GM12878 (cell line): ENCODE measurements around the gene TRPM3. TPM values are rescaled to one million over a fixed set of nuclear protein-coding genes. Genes with fewer than 3 reads are reported as not detected.

Experiments used
- ATAC-seq: fragments of 200-7000 bp; cut with Tn5 transposase; 3 replicates; pipeline ENCODE4 v1.9.1; 2020; ENCODE audit warnings: mild to moderate bottlenecking, moderate library complexity
- BruUV-seq: library from RNA; stranded (reverse); fragments of 400-500 nt; replicated peaks from 2 replicates; lab custom pipeline; 2021; lab: Mats Ljungman, UMichigan
- CTCF ChIA-PET: fragments of 300-600 bp; sonication (Branson Sonifier 250); formaldehyde crosslinking; extraction: SDS; loops from one replicate; lab custom pipeline; 2021; ENCODE audit warnings: inconsistent platforms; lab: Yijun Ruan, JAX
- POLR2A ChIA-PET: fragments of 350-600 bp; formaldehyde crosslinking; extraction: SDS; loops from one replicate; lab custom pipeline; 2021; ENCODE audit warnings: inconsistent platforms; lab: Charles Lee
- RAD21 ChIA-PET: fragments of 300-600 bp; sonication (Branson Sonifier 250); formaldehyde crosslinking; loops from one replicate; lab custom pipeline; 2023; ENCODE audit warnings: antibody characterized with exemption; ENCODE audit not compliant: unreplicated experiment; lab: Charles Lee
- SMC1A ChIA-PET: fragments of 300-600 bp; sonication (Branson Sonifier 250); formaldehyde crosslinking; loops from one replicate; lab custom pipeline; 2023; ENCODE audit not compliant: unreplicated experiment, uncharacterized antibody; lab: Charles Lee
- DNase-seq: peaks from one replicate; pipeline ENCODE4 v3.0.0-alpha.2; 2011; ENCODE audit warnings: low read depth, low spot score
- FAIRE-seq: peaks from 3 replicates; lab custom pipeline; 2011; peaks lifted over from hg19 to GRCh38; lab: Jason Lieb, UNC
- H2AFZ ChIP-seq: 2 replicates; pipeline ENCODE4 v1.6.0; 2011; ENCODE audit warnings: low read depth, low read length, control low read depth; ENCODE audit not compliant: control insufficient read depth
- H3K27ac ChIP-seq: 2 replicates; pipeline ENCODE4 v1.5.1; 2011; ENCODE audit warnings: control low read depth; ENCODE audit not compliant: control insufficient read depth, insufficient read depth
- H3K27me3 ChIP-seq, 2 experiments: replicated peaks in 1 of 2; 2 replicates each; pipeline versions ENCODE4 v1.6.0 to v1.6.1; 2011; ENCODE audit warnings: low read length in 1 of 2; ENCODE audit not compliant: control insufficient read depth in 2 of 2, insufficient read depth in 2 of 2
- H3K36me3 ChIP-seq, 2 experiments: 2 replicates each; pipeline ENCODE4 v1.5.1; 2011; ENCODE audit warnings: low read length in 1 of 2; ENCODE audit not compliant: control insufficient read depth in 2 of 2, insufficient read depth in 2 of 2
- H3K4me1 ChIP-seq: 2 replicates; pipeline ENCODE4 v1.6.1; 2011; ENCODE audit warnings: mild to moderate bottlenecking, low read length, moderate library complexity, mixed read lengths; ENCODE audit not compliant: control insufficient read depth, insufficient read depth
- H3K4me2 ChIP-seq: 2 replicates; pipeline ENCODE4 v1.6.0; 2011; ENCODE audit warnings: control low read depth; ENCODE audit not compliant: control insufficient read depth, insufficient read depth
- H3K4me3 ChIP-seq: fragments of 200-600 bp; sonication (generic); 2 replicates; pipeline ENCODE4 v1.5.1; 2016
- H3K79me2 ChIP-seq: 2 replicates; pipeline ENCODE4 v1.6.0; 2011; ENCODE audit warnings: low read length; ENCODE audit not compliant: control insufficient read depth, insufficient read depth
- H3K9ac ChIP-seq: 2 replicates; pipeline ENCODE4 v1.8.0; 2011; ENCODE audit warnings: low read length, control low read depth, mixed read lengths; ENCODE audit not compliant: control insufficient read depth, insufficient read depth
- H3K9me3 ChIP-seq: replicated peaks from 3 replicates; pipeline ENCODE4 v1.5.1; 2011; ENCODE audit warnings: mild to moderate bottlenecking, low read length; ENCODE audit not compliant: control insufficient read depth, insufficient read depth
- H4K20me1 ChIP-seq: 2 replicates; pipeline ENCODE4 v1.6.0; 2011; ENCODE audit not compliant: control insufficient read depth, insufficient read depth
- CBX5 ChIP-seq: sonication (generic); IDR thresholded peaks from 2 replicates; pipeline ENCODE4 v1.6.1; 2016; ENCODE audit warnings: low read depth, moderate library complexity, mild to moderate bottlenecking, inconsistent platforms
- CHD4 ChIP-seq: fragments of 200-600 bp; sonication (generic); IDR thresholded peaks from 2 replicates; pipeline ENCODE4 v1.6.1; 2016; ENCODE audit warnings: mild to moderate bottlenecking
- CREB1 ChIP-seq: IDR thresholded peaks from 2 replicates; pipeline ENCODE4 v1.6.1; 2012; ENCODE audit warnings: low read depth, mild to moderate bottlenecking, inconsistent platforms
- KAT2A ChIP-seq: conservative IDR thresholded peaks from 2 replicates; pipeline ENCODE4 v1.6.1; 2011; ENCODE audit warnings: low read depth, low read length; ENCODE audit not compliant: control insufficient read depth
- ZBTB40 ChIP-seq: fragments of 450-650 bp; IDR thresholded peaks from 2 replicates; pipeline ENCODE4 v1.6.1; 2016; ENCODE audit warnings: mild to moderate bottlenecking, moderate library complexity, borderline replicate concordance
- ZNF274 ChIP-seq: IDR thresholded peaks from one replicate; pipeline ENCODE4 v1.8.0; 2011; ENCODE audit not compliant: insufficient read length, insufficient read depth
- WGBS: methylation state at CpG from one replicate; pipeline ENCODE4 v1.1.6; 2016; ENCODE audit warnings: low lambda C conversion rate; ENCODE audit not compliant: insufficient replicate concordance, insufficient coverage; ENCODE audit errors: missing lambda C conversion rate; 5-methylcytosine and 5-hydroxymethylcytosine counted together
- in situ Hi-C: fragments of 300-500 bp; cut with MboI; formaldehyde crosslinking; loops from 9 replicates; pipeline ENCODE4 v1.14.3; 2018; ENCODE audit warnings: mixed read lengths
- intact Hi-C: fragments of 100-400 bp; cut with micrococcal nuclease; formaldehyde crosslinking; loops from one replicate; pipeline ENCODE4 v1.14.2; 2022; ENCODE audit not compliant: unreplicated experiment
- polyA plus RNA-seq, 11 experiments: library from polyadenylated mRNA; depleted of rRNA in 4 of 11; unstranded in 6 of 11; stranded (reverse) in 5 of 11; fragments of >200 nt; fragmentation: Nextera tagmentation in 4 of 11; fragmentation: Illumina TruSeq in 1 of 11; extraction: Ambion mirVana in 4 of 11; extraction: Trizol in 1 of 11; gene quantifications; 1 replicate in 1 of 11; 2 replicates in 10 of 11; pipeline versions ENCODE4 v1.2.1 to v1.2.3, GENCODE V29; 2011 to 2016; ENCODE audit warnings: inconsistent platforms in 2 of 11, missing spikeins in 2 of 11, low read depth in 1 of 11
- total RNA-seq, 4 experiments: library from RNA; depleted of rRNA in 3 of 4; stranded (reverse); fragments of >200 nt in 3 of 4; fragmentation: Illumina TruSeq in 1 of 4; extraction: Trizol in 1 of 4; gene quantifications; 2 replicates each; pipeline versions ENCODE4 v1.2.1 to v1.2.3, GENCODE V29; 2013 to 2021
- TF ChIP-seq, protein P1 (sequence below): fragments of 450-650 bp; IDR thresholded peaks from 2 replicates; pipeline ENCODE4 v1.6.1; 2017; ENCODE audit warnings: mild to moderate bottlenecking, moderate library complexity
- TF ChIP-seq, protein P2 (sequence below): IDR thresholded peaks from 2 replicates; pipeline ENCODE4 v1.6.1; 2011; ENCODE audit warnings: low read depth, mild to moderate bottlenecking, low read length, moderate library complexity, borderline replicate concordance; ENCODE audit errors: extremely low read depth

The TRPM3 gene
- total and polyA plus RNA-seq, 10 of the 15 experiments (the other 5 are each of a cell fraction or from before 2014, with no cell fraction given): not detected

GRCh38 chr9:70817311-70817710, 304.1 kb downstream of the TRPM3 start (continued):
- TF ChIP-seq, protein P1, sequence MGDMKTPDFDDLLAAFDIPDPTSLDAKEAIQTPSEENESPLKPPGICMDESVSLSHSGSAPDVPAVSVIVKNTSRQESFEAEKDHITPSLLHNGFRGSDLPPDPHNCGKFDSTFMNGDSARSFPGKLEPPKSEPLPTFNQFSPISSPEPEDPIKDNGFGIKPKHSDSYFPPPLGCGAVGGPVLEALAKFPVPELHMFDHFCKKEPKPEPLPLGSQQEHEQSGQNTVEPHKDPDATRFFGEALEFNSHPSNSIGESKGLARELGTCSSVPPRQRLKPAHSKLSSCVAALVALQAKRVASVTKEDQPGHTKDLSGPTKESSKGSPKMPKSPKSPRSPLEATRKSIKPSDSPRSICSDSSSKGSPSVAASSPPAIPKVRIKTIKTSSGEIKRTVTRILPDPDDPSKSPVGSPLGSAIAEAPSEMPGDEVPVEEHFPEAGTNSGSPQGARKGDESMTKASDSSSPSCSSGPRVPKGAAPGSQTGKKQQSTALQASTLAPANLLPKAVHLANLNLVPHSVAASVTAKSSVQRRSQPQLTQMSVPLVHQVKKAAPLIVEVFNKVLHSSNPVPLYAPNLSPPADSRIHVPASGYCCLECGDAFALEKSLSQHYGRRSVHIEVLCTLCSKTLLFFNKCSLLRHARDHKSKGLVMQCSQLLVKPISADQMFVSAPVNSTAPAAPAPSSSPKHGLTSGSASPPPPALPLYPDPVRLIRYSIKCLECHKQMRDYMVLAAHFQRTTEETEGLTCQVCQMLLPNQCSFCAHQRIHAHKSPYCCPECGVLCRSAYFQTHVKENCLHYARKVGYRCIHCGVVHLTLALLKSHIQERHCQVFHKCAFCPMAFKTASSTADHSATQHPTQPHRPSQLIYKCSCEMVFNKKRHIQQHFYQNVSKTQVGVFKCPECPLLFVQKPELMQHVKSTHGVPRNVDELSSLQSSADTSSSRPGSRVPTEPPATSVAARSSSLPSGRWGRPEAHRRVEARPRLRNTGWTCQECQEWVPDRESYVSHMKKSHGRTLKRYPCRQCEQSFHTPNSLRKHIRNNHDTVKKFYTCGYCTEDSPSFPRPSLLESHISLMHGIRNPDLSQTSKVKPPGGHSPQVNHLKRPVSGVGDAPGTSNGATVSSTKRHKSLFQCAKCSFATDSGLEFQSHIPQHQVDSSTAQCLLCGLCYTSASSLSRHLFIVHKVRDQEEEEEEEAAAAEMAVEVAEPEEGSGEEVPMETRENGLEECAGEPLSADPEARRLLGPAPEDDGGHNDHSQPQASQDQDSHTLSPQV: no peak
- TF ChIP-seq ZNF274 (no peak), CBX5 (no peak)

GRCh38 chr9:70816891-70817290, 304.5 kb downstream of the TRPM3 start:
- RAD21 ChIA-PET: no interaction called here
- DNase-seq (no peak), FAIRE-seq (no peak), ATAC-seq (no peak)
- Histone ChIP-seq H3K79me2 (no peaks in the 10 kb centered on the region), H3K9me3 (no peaks in the 10 kb centered on the region), H4K20me1 (no peaks in the 10 kb centered on the region), H3K4me3 (no peak overlapping the region), H3K27ac (no peak overlapping the region), H3K4me1 (no peaks in the 10 kb centered on the region), H3K9ac (no peak overlapping the region), H2AFZ (no peak overlapping the region), H3K36me3 (no peaks in the 10 kb centered on the region), H3K4me2 (no peak overlapping the region), H3K27me3 (peaks cover 0 to 2% of the 10 kb centered on the region in 2 experiments; a peak in 2 of 4 replicates)
- WGBS: 0% methylated on average over 2 of the region's 2 CpGs
- CTCF ChIA-PET: no interaction called here
- intact Hi-C loops (no loop called here), in situ Hi-C loops (no loop called here)
- SMC1A ChIA-PET: interaction anchor here (1.7 kb wide), 1 partner anchor 12 kb away, joined by 8 read pairs; no protein-coding TSS in a partner anchor
- no TSS peak for BruUV-seq
- POLR2A ChIA-PET: no interaction called here
- TF ChIP-seq, protein P2, sequence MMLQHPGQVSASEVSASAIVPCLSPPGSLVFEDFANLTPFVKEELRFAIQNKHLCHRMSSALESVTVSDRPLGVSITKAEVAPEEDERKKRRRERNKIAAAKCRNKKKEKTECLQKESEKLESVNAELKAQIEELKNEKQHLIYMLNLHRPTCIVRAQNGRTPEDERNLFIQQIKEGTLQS: no peak
- TF ChIP-seq ZBTB40 (no peak), KAT2A (no peak), CHD4 (no peak), CREB1 (no peak), CBX5 (no peak)
